HPDE6-E6E7 (cell line): Measurements from ENCODE around the gene SSTR1.

ENCODE experiments used
- DNase-seq: peaks from one replicate; pipeline ENCODE4 v3.0.0; 2011; ENCODE audit warnings: missing footprints; ENCODE audit errors: extremely low spot score

SSTR1 gene

DNA sequence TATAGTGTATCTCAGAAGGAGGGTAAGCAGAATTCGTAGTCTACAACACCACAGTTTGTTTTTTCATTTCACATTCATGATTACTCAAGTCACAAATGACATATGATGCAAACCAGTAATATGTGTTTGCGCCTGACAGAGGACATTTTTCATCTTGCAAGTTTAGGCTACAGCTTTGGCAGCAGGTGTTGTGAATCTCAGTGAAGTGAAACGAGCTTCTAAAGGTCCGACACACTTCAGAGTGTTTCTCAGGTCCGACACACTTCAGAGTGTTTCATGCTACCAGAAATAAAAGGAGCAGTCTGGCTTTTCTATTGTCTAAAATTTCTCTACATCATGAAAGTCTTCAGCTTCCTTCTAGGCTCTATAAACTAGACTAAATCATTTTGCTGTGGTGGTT lies 25.5 kb downstream of the SSTR1 start:
- DNase-seq, result no peak

- no peak for DNase-seq
Measured at GRCh38 chr14:38238332-38238731, 30.6 kb downstream of the SSTR1 start.

DNA sequence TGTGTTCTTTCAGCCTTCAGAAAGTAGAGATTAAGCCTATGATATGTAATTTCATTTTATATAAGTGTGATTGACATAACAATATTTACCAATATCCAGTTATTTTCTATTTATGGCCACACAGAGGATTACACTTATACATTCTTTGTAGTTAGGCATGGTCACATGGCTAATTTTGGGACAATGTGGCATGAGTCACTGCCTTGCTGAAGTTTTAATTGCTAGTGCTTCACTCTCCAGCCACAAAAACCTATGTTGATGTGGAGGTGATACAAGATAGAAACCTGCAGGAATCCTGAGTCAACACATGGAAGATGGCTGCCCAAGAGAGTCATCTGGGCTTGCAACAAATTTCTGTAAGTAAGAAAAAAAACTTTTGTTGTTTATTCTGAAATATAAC lies 31.2 kb downstream of the SSTR1 start:
- no peak for DNase-seq

DNA sequence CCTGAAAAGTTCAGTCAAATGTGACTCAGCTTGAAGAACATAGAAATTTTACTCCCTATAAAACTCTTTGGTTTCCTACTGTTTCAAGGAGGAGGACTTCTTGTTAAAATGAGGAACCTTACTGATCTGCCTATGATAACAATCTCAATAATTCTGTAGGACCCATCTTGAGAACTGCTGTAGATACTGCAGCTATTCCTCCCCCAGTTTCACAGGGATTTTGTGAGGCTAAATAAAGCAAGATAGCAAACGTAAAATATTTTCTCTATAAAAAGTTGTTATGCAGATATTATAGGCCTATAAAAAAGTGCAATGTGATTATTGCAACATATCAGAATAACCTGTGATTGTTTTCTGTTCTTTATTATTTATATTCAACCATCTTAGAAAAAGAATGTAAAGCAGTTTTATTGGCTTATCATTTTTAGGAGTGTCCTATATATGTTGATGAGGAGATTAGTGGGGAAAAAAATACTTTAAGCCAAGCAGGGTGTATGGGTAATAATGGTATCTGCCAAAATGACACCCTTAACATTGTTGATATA lies 36.1 kb downstream of the SSTR1 start:
- no peak for DNase-seq

GRCh38 chr14:38248321-38249028 lies 40.8 kb downstream of the SSTR1 start:
- DNase-seq, result no peak

DNA sequence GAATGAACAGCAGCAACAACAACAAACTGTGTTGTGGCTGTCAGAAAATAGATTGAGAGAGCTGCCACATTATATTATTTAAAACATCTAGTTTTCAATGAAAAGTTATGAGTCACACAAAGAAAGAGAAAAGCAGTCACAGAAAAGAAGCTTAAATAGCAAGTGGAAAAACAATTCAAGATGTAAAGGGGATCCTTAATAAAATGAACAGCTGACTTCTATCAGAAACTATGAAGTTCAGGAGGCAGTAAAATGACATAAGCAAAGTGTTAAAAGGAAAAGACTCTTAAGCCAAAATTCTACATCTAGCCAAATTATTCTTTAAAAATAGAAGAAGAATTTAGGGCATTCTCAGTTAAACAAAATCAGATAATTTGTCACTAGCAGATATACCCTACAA lies 42.6 kb downstream of the SSTR1 start:
- DNase-seq, result no peak

- DNase-seq, result no peak
Measured at GRCh38 chr14:38252066-38252710, 44.5 kb downstream of the SSTR1 start.

DNA sequence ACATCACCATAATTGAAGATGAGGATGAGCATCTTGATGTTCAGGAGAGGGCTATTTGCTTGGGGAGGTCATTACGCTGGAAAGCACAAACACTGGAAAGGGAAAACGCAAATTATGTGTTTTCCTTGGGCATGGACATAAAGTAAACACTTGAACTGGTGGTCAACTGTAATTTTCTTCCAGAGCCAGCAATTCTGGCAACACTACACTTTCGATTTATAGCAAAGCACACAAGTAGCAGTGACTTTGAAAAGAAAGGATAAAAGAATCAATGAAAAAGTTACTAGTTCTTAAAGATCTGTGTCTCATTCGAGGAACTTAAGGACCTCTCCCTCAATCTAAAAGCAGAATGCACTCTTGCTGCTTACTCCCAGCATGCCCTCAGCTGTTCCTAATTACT lies 46.0 kb downstream of the SSTR1 start:
- DNase-seq, result no peak

GRCh38 chr14:38254571-38255407 lies 47.1 kb downstream of the SSTR1 start:
- DNase-seq, result no peak

DNA sequence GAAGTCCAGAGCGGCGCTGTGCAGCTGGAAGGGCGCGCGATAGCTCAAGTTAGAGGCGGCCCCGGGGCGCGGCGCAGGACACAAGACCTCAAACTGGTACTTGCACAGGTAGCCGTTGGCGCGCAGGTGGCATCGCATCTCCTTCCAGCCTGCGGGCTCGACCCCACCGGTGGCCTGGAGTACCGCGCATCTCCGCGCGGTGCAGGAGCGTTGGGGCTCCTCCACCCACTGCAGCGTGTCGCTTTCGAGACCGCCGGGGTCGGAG lies 47.6 kb downstream of the SSTR1 start:
- no peak for DNase-seq

GRCh38 chr14:38255673-38256532 lies 48.2 kb downstream of the SSTR1 start, which contains the start of gene CLEC14A:
CLEC14A (minus strand) TSS chr14:38256093; CDS start chr14:38256022, 71 bp downstream.
- DNase-seq, result no peak

- DNase-seq, result no peak
Measured at GRCh38 chr14:38256533-38256840, 48.8 kb downstream of the SSTR1 start.

DNA sequence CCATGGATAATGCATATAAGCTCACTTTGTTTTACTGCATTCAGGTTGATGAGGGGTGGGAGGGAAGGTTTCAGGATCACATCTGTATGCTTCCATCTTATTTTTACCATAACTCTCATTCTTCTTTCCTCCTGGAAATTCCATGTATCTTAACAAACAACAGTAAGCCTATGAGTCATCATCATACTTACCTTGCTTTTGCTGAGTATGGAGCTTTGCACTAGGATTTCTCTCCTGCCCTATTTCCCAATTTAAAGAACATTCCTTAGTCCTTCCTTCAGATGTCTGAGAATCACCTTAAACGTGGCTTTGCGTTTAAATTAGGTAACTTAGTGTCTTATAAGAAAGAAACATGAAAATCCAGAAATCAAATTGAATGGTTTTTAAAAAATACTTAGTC lies 49.8 kb downstream of the SSTR1 start:
- DNase-seq, result no peak

- DNase-seq, result no peak
Measured at GRCh38 chr14:38261620-38262019, 53.9 kb downstream of the SSTR1 start.
